Left ventricle myocardium superior (tissue), 1 donor: Measurements from ENCODE around the gene EBLN1. TPM values are rescaled to one million over a fixed set of nuclear protein-coding genes. Genes with fewer than 3 reads are reported as not detected.
"Not testable (repeated sequence)": the region's sequence is repeated elsewhere in the genome, so short reads cannot be mapped to it uniquely, and the experiment has no call there.

Experiments used
- ATAC-seq: fragments of 200-7000 bp; cut with Tn5 transposase; one replicate; pipeline ENCODE4 v1.9.1; 2020; ENCODE audit warnings: mild to moderate bottlenecking, moderate library complexity
- DNase-seq: peaks from one replicate; pipeline ENCODE4 v3.0.0-alpha.2; 2020
- intact Hi-C: fragments of 100-400 bp; cut with micrococcal nuclease; formaldehyde crosslinking; loops from one replicate; pipeline ENCODE4 v1.11.0; 2022
- total RNA-seq: library from RNA; stranded (reverse); fragmentation: NEBNext Ultra II Directional; extraction: Animal tissue kit (Norgen Biotek cat#: 25700); gene quantifications from one replicate; pipeline ENCODE4 v1.2.1, GENCODE V29; 2021
- donor health status: DM: no; HTN: yes; CAD: no; lungs with severe emphysema.

EBLN1 gene
- total RNA-seq, 1 donor from 2014 or later: not detected

DNA sequence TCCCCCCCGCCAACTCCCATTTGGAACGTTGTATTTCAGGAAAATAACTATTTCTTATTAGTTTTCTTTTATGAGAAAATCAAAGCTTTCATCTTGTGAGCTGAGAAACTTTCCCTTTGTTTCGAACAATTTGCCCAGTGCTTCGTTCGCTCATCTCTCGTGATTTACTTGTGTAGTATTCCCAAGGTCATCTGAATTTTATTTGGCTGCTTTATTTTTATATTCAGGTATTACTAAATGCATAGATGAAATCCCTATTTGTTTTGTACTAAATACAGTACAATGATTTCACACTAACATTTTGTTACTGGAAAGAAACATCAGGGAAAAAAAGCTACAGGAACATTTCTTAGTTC is 12.0 kb upstream of the EBLN1 start:
- intact Hi-C loops: loop anchor here (10.0 kb wide), 1 partner anchor 85 kb away; the partner anchor contains the start of gene COMMD3
- DNase-seq (no peak), ATAC-seq (no peak)

DNA sequence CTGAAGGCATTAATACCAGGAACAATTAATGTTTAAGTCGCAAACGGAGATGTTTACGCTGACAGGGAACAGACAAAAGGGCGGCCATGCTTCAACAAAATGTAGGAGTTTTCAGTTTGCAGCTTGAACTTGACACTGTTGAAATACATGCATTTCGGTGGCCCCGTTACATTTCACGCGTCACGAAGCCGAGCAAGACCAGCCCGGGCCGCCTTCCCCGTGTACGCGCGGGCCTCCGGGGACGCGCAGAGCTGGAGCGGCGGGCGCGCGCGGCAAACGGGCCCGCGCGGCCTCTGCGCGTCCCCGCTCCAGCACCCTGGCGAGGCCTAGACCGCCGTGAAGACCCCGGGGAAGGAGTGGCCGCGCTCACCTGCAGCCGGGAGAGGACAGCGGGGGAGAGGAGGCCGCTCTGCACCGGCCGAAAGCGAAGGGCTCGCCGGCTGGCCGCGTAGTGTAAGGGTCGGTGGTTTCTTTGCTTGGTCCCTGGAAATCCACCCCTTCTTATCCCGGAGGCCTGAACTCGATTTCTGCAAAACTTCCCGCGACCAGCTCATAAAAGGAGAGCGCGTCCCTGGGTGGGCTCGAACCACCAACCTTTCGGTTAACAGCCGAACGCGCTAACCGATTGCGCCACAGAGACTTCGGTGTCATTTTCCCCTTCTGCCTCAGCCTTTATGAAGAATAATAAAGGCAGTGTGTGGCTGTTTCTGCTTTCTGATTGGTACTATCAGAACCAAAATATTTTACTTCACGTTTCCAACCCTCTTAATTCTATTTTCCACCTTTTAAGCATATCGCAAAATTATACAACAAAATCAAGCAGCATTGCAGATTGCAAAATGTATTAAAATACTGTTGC is 11.4 kb upstream of the EBLN1 start:
- ATAC-seq (peak; percentile 99), DNase-seq (peak; percentile 88)
- intact Hi-C loops: loop anchor here (10.0 kb wide), 1 partner anchor 86 kb away; the partner anchor contains the start of gene COMMD3

- DNase-seq: no peak
- ATAC-seq: no peak
- intact Hi-C loops: loop anchor here (10.0 kb wide), 1 partner anchor 86 kb away; the partner anchor contains the start of gene COMMD3
These were observed 10.5 kb upstream of the EBLN1 start for GRCh38 chr10:22228167-22228938.

GRCh38 chr10:22226599-22226998 is 8.8 kb upstream of the EBLN1 start:
- ATAC-seq (no peak), DNase-seq (no peak)
- intact Hi-C loops: loop anchor here (10.0 kb wide), 1 partner anchor 88 kb away; the partner anchor contains the start of gene COMMD3

DNA sequence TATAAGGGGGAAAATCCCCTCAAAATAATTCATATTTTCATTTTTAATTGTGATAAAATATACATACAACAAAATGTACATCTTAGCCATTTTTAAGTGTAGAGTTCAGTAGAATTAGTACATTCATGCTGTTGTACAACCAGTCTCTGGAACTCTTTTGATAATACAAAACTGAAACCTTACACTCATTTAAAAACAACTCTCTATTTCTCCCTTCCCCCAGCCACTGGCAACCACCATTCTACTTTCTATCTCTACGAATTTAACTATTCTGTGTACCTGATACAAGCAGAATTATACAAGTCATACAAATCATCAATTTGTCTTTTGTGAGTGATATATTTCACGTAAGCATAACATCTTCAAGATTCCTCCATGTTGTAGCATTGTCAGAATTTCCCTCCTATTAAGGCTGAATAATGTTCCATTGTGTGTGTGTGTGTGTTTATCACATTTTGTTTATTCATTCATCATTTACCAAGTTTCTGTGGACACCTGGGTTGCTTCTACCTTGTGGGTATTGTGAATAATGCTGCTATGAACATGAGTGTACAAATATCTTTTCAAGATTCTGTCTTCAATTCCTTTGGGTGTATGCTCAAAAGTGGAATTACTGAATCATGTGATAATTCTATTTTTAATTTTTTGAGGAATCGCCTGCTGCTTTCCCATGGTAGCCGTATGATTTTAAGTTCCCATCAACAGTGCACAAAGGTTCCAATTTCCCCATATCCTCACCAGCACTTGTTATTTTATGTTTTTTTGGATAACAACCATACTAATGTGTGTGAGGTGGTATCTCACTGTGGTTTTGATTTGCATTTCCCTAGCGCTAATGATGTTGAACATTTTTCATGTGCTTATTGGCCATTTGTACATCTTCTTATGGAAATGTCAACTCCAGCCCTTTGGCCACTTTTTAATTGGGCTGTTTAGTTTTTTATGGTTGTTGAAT is 4.7 kb upstream of the EBLN1 start:
- ATAC-seq (no peak), DNase-seq (no peak)
- intact Hi-C loops: loop anchor here (10.0 kb wide), 1 partner anchor 92 kb away; the partner anchor contains the start of gene COMMD3

GRCh38 chr10:22219308-22219707 is 1.5 kb upstream of the EBLN1 start:
- ATAC-seq (no peak), DNase-seq (no peak)
- intact Hi-C loops: no loop called here

- no peak for DNase-seq
- no peak for ATAC-seq
- intact Hi-C loops: no loop called here
These were observed 633 bp upstream of the EBLN1 start for GRCh38 chr10:22218448-22218847.

DNA sequence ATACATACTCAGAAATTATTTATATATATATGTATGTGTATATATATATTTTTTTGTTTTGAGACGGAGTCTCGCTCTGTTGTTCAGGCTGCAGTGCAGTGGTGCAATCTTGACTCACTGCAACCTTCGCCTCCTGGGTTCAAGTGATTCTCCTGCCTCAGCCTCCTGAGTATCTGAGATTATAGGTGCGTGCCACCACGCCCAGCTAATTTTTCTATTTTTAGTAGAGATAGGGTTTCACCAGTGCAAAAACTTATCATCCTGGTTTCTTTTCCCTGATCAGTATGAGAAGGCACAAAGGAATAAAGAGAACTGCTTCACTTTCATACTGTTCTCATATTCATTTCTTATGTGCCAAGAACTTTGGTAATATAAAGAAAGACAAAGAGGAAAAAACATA is 731 bp downstream of the EBLN1 start:
- intact Hi-C loops, DNase-seq, ATAC-seq: not testable (repeated sequence)

GRCh38 chr10:22210267-22210666 is 7.5 kb downstream of the EBLN1 start:
- intact Hi-C loops: no loop called here
- DNase-seq (no peak), ATAC-seq (no peak)

DNA sequence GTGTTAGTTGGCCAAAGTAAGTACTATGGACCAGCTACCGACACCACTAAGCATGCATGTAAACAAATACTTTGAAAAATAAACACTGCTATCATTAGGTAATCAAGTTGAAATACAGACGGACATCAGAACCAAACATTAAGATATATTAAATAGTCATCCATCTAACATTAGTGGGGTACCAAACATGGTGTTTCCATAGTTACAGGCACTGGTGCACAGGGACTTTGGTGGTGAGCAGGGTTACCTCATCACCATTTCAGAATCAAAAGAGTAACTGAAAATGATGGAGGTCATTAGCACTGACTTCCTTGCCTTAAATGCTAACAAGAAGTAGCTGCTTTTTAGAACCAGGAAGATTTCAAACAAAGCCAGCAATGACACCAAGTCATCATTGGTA is 23.9 kb downstream of the EBLN1 start:
- intact Hi-C loops: no loop called here

DNA sequence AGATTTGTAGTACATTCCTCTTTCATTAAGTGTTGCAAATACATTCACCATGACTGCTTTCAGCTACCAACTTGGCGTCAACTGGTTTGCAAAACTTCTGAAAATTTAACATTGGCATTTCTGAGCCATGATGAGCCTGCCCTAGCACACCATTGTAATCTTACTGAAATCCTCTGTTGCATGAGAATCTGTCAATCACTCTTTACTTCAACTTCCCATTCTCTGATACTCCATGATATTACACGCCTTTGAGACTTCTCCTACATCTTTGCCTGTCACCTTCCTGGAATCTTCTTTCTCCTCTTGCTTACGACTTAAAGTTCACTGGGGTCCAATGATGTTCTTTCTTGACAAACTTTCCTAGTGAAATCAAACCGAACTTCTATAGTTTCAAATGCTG is 32.2 kb downstream of the EBLN1 start:
- no peak for ATAC-seq
- intact Hi-C loops: no loop called here

More for the DNA sequence above, 23.9 kb downstream of the EBLN1 start:
- DNase-seq (no peak), ATAC-seq (no peak)

DNA sequence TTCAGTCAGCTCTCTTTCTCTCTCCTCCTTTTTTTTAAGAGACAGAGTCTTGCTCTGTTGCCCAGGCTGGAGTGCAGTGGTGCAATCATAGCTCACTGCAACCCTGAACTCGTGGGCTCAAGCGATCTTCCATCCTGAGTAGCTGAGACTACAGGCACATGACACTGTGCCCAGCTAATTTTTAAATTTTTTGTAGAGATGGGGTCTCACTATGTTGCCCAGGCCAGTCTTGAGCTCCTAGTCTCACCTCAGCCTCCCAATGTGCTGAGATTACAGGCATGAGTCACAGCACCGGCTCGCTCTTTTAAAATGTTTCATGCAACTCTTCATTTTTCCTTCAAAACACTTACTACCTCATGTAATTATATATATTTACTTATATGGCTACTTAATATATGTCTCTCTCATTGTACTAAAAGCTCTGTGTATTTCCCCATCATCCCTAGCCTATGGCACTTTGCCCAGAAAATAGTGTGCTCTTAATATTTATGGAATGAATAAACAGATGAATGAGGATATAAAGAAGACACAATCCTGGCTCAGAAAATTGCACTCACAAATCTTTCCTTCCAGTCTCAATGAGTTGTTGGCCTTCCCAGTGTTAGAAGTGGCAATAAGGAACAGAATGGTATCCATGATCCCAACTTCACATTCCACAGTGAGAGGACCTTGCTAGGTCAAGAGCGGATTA is 33.9 kb downstream of the EBLN1 start:
- intact Hi-C loops: no loop called here
- ATAC-seq: no peak

More for the DNA sequence above, 32.2 kb downstream of the EBLN1 start:
- DNase-seq: no peak

DNA sequence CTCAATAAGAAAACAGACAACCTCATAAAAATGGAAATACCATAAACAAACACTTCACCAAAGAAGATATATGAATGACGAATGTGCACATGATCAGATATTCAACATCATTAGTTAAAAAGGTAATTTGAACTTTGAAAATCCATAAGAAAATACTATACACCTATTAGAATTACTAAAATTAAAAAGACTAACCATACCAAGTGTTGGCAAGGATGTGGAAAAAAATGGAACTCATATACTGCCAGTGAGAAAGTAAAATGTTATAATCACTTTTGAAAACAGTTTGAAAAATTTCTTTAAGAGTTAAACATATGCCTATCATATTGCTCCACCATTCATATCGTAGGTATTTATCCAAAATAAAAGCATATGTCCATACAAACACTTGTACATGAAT is 37.1 kb downstream of the EBLN1 start:
- DNase-seq (no peak), ATAC-seq (no peak)
- intact Hi-C loops: no loop called here

More for the DNA sequence above, 33.9 kb downstream of the EBLN1 start:
- DNase-seq: no peak

- no peak for DNase-seq
- ATAC-seq: no peak
- intact Hi-C loops: no loop called here
These were observed 43.4 kb downstream of the EBLN1 start for GRCh38 chr10:22174442-22174841.

DNA sequence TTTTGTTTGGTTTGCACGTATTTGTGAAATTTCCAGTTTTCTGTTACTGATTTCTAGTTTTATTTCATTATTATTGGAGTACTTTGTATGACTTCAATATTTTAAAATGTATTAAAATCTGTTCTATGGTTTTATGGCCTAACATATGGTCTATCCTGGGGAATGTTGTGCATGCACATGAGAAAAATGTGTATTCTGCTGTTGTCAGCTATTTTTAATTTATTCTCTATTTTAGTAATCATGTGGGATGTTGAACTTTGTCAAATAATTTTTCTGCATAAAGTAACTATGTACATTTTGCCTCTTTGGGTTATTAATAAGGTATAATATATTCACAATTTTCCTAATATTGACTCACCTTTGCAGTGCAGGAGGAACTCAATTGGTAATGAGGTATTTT is 46.7 kb downstream of the EBLN1 start:
- intact Hi-C loops: no loop called here
- ATAC-seq (no peak), DNase-seq (no peak)

GRCh38 chr10:22170582-22170981 is 47.2 kb downstream of the EBLN1 start:
- DNase-seq (no peak), ATAC-seq (no peak)
- intact Hi-C loops: no loop called here

DNA sequence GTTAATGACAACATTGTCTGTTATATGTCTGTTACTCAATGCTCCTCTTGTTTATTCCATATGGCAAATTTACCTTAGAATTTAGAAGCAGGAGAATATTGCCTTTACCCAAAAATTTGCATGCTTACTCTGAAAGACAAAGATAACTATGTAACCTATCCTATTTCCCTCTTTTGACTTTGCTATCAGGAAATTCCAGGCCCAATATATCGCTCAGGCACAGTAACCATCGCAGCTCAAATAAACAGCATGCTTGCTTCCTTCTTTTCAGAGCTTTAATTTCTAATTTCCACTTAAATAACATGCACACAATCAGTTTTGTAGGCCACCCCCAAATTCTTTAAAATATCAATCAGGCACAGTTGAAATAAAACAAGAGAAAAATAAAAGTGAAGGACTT is 57.8 kb downstream of the EBLN1 start:
- DNase-seq (no peak), ATAC-seq (no peak)
- intact Hi-C loops: no loop called here

DNA sequence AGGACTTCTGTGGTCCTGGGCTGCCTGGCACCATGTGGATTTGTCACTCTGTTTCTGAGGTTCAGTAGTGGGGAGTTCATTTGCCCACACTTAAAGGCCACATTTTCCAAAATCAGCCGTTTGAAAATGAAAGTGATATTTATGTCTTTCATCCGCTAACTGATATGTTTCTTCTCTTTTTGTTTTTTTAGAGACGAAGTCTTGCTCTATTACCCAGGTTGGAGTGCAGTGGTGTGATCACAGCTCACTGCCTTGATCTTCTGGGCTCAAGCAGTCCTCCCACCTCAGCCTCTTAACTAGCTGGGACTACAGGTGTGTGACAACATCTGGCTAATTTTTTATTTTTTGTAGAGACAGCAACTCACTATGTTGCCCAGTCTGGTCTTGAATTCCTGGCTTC is 58.6 kb downstream of the EBLN1 start:
- intact Hi-C loops: no loop called here
- no peak for DNase-seq
- no peak for ATAC-seq
